ENCODE measurements around the gene RAD18.

- TF ChIP-seq CTCF (IDR thresholded peaks at IDR 0.05; ENCODE audit: insufficient read depth, low read depth, low read length) = no peak
- no peak for TF ChIP-seq EZH2 (IDR thresholded peaks at IDR 0.05; ENCODE audit: insufficient read depth, low read length)
These were observed 16.0 kb upstream of the RAD18 start for GRCh38 chr3:8979262-8979661.

Data from astrocyte (in vitro differentiated cells and primary cell).